Fibroblast of skin of left quadriceps (primary cell): ENCODE results near the gene CCDC18.

Experiments used
- DNase-seq, 2 experiments: peaks; one replicate each; pipeline ENCODE4 v3.0.0-alpha.2; 2013; ENCODE audit warnings: low read depth in 2 of 2

CCDC18 gene

DNA sequence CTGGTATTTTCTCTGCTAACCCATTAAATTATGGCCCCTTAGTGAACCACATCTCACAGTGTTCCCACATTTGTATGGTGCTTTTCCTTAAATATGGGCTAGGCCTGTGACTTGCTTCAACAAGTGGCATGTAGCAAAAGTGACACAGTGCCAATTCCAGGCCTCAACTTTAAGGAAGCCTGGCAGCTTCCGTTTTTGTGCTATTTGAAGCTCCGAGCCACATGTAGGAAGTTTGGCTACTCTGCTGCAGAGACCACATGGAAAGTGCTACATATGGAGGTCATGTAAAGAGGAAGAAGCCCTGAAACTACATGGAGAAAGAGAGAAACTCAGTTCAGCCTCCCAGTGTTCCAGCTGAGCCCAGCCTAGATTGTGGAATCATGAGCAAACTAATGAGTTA lies 136.7 kb downstream of the CCDC18 start:
- DNase-seq = no peak

DNA sequence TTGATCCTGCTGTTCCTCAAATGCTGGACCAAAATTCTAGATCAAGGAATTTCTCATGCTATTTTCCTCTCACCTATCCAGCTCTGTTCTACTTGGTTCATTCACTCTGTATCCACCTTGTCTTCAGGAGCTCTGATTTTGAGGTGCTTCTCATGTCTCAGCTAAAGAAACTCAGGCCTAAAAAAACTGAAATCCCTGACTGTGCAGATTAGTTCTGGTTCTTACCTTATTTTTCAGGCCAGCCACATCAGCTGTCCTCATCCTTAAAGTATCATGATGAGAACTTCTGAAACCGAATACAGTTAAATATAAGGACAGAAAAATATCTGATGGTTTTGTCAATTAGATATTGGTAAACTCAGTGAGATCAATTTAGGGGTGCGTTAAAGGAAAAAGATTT lies 137.4 kb downstream of the CCDC18 start:
- no peak for DNase-seq

- no peak for DNase-seq
These were observed 141.2 kb downstream of the CCDC18 start for GRCh38 chr1:93321720-93322119.

- no peak for DNase-seq
These were observed 141.8 kb downstream of the CCDC18 start for GRCh38 chr1:93322349-93322748.

- no peak for DNase-seq
These were observed 142.8 kb downstream of the CCDC18 start for GRCh38 chr1:93323185-93323820.

GRCh38 chr1:93324486-93325464 lies 144.3 kb downstream of the CCDC18 start:
- DNase-seq = no peak
